Panc1 (cell line): ENCODE data around the gene CCDC40. TPM values are rescaled to one million over a fixed set of nuclear protein-coding genes. Genes with fewer than 3 reads are reported as not detected.

Experiments used
- ATAC-seq: fragments of 200-7000 bp; cut with Tn5 transposase; 2 replicates; pipeline ENCODE4 v1.9.1; 2020; ENCODE audit warnings: mild to moderate bottlenecking, moderate library complexity
- BruUV-seq: library from RNA; stranded (reverse); fragments of 400-500 nt; replicated peaks from 2 replicates; lab custom pipeline; 2021; lab: Mats Ljungman, UMichigan
- CTCF ChIA-PET: fragments of 300-600 bp; sonication (Branson Sonifier 250); formaldehyde crosslinking; loops from one replicate; lab custom pipeline; 2022; ENCODE audit warnings: antibody characterized with exemption; lab: Charles Lee
- POLR2A ChIA-PET: fragments of 300-600 bp; sonication (Branson Sonifier 250); formaldehyde crosslinking; loops from one replicate; lab custom pipeline; 2022; ENCODE audit warnings: antibody characterized with exemption; lab: Charles Lee
- DNase-seq: peaks from one replicate; pipeline ENCODE4 v3.0.0-alpha.2; 2010; ENCODE audit warnings: low read depth, low spot score
- H3K27ac ChIP-seq: 2 replicates; pipeline ENCODE4 v1.5.1; 2011; ENCODE audit warnings: mild to moderate bottlenecking, low read length, inconsistent platforms
- H3K27me3 ChIP-seq: fragments of 200-500 bp; sonication (Bioruptor generic); 2 replicates; pipeline ENCODE4 v1.6.0; 2014; ENCODE audit warnings: low read length, inconsistent platforms; ENCODE audit not compliant: control insufficient read depth, insufficient read depth
- H3K36me3 ChIP-seq: fragments of 200-500 bp; sonication (Bioruptor generic); 2 replicates; pipeline ENCODE4 v1.5.1; 2014; ENCODE audit warnings: inconsistent platforms, mild to moderate bottlenecking, low read length, moderate library complexity; ENCODE audit not compliant: control insufficient read depth, insufficient read depth
- H3K4me1 ChIP-seq: 2 replicates; pipeline ENCODE4 v1.5.1; 2011; ENCODE audit warnings: inconsistent platforms, mild to moderate bottlenecking, low read length, moderate library complexity; ENCODE audit not compliant: control insufficient read depth, insufficient read depth
- H3K4me3 ChIP-seq, 2 experiments: 2 replicates each; pipeline ENCODE4 v1.5.1; 2011 to 2012; ENCODE audit warnings: low read depth in 2 of 2, low read length in 2 of 2, mild to moderate bottlenecking in 2 of 2, inconsistent platforms in 1 of 2, moderate library complexity in 1 of 2
- H3K9me3 ChIP-seq: fragments of 200-500 bp; sonication (Bioruptor generic); 2 replicates; pipeline ENCODE4 v1.5.1; 2014; ENCODE audit warnings: low read depth, mild to moderate bottlenecking, inconsistent platforms, low read length, moderate library complexity; ENCODE audit not compliant: control insufficient read depth, insufficient read depth
- POLR2AphosphoS5 ChIP-seq: IDR thresholded peaks from 2 replicates; pipeline ENCODE4 v1.6.1; 2012; ENCODE audit warnings: mild to moderate bottlenecking, low read depth, low read length, moderate library complexity
- REST ChIP-seq, 2 experiments: IDR thresholded peaks; 2 replicates each; pipeline ENCODE4 v1.6.1; 2011 to 2012; ENCODE audit warnings: low read depth in 2 of 2, control low read depth in 1 of 2, low read length in 1 of 2, mild to moderate bottlenecking in 1 of 2, moderate library complexity in 1 of 2; ENCODE audit not compliant: insufficient read depth in 1 of 2
- SIN3A ChIP-seq: IDR thresholded peaks from 2 replicates; pipeline ENCODE4 v1.6.1; 2012; ENCODE audit warnings: low read depth, mild to moderate bottlenecking, low read length, moderate library complexity, borderline replicate concordance; ENCODE audit not compliant: insufficient read depth
- TCF7L2 ChIP-seq: IDR thresholded peaks from 2 replicates; pipeline ENCODE4 v1.6.1; 2011; ENCODE audit warnings: mild to moderate bottlenecking, low read depth, low read length, inconsistent platforms
- in situ Hi-C: cut with HindIII; loops from 2 replicates; pipeline ENCODE4 v1.10.0; 2016; ENCODE audit warnings: low sequenced_read_pairs, low pct_unique_long_range_greater_than_20kb
- intact Hi-C: fragments of 100-400 bp; cut with micrococcal nuclease; formaldehyde crosslinking; loops from one replicate; pipeline ENCODE4 v1.10.0; 2022; ENCODE audit not compliant: unreplicated experiment
- total RNA-seq: library from RNA; stranded (reverse); gene quantifications from one replicate; pipeline ENCODE4 v1.2.1, GENCODE V29; 2021; ENCODE audit not compliant: unreplicated experiment
- TF ChIP-seq, protein P1 (sequence below): fragments of 450-650 bp; IDR thresholded peaks from 2 replicates; pipeline ENCODE4 v1.5.1; 2017; ENCODE audit warnings: mild to moderate bottlenecking

CCDC40 gene
- total RNA-seq, 1 experiment from 2014 or later, result 18.0 TPM

- H3K9me3 ChIP-seq, result no peaks in the 10 kb centered on the region
- DNase-seq (no peak), ATAC-seq (peak; percentile 7)
- in situ Hi-C loops (no loop called here), intact Hi-C loops (no loop called here)
- H3K4me1 ChIP-seq, result peaks cover 30% of the 10 kb centered on the region
- CTCF ChIA-PET, result interaction anchor here (1.2 kb wide), 1 partner anchor 29 kb away, joined by 8 read pairs; no protein-coding TSS in a partner anchor
- TF ChIP-seq, protein P1, sequence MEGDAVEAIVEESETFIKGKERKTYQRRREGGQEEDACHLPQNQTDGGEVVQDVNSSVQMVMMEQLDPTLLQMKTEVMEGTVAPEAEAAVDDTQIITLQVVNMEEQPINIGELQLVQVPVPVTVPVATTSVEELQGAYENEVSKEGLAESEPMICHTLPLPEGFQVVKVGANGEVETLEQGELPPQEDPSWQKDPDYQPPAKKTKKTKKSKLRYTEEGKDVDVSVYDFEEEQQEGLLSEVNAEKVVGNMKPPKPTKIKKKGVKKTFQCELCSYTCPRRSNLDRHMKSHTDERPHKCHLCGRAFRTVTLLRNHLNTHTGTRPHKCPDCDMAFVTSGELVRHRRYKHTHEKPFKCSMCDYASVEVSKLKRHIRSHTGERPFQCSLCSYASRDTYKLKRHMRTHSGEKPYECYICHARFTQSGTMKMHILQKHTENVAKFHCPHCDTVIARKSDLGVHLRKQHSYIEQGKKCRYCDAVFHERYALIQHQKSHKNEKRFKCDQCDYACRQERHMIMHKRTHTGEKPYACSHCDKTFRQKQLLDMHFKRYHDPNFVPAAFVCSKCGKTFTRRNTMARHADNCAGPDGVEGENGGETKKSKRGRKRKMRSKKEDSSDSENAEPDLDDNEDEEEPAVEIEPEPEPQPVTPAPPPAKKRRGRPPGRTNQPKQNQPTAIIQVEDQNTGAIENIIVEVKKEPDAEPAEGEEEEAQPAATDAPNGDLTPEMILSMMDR, result no peak
- TF ChIP-seq SIN3A, result no peak
- BruUV-seq, result TSS peak; percentile 76
- peaks cover 2% of the 10 kb centered on the region; the same call in 1 of the 2 replicates for H3K36me3 ChIP-seq
- POLR2A ChIA-PET, result interaction anchor here (0.7 kb wide), 3 partner anchors 27 to 733 kb away, joined by 3 to 5 read pairs (median 3); no protein-coding TSS in a partner anchor
- H3K27ac ChIP-seq, result peak overlapping the region; percentile 65
- peak overlapping the region; percentile 72 to 79 for H3K4me3 ChIP-seq
- H3K27me3 ChIP-seq, result no peaks in the 10 kb centered on the region
Measured at GRCh38 chr17:80034791-80035686, 1.4 kb upstream of the CCDC40 start.

- ChIA-PET CTCF (no interaction called here), POLR2A (no interaction called here)
- H3K9me3 ChIP-seq, result no peaks in the 10 kb centered on the region
- peak within 1 kb of the TSS; percentile 73 to 79 for H3K4me3 ChIP-seq
- no peaks in the 10 kb centered on the region for H3K27me3 ChIP-seq
- no peak for ATAC-seq
- DNase-seq, result no peak
- in situ Hi-C loops (no loop called here), intact Hi-C loops (no loop called here)
- peaks cover 28% of the 10 kb centered on the region for H3K4me1 ChIP-seq
- peaks cover 2% of the 10 kb centered on the region; the same call in 1 of the 2 replicates for H3K36me3 ChIP-seq
- TF ChIP-seq SIN3A, result no peak
- no peak for TF ChIP-seq POLR2AphosphoS5
- no peak for TF ChIP-seq TCF7L2
- TF ChIP-seq REST (IDR thresholded peaks at IDR 0.05; ENCODE audit: insufficient read depth in 1 of 2, low read depth in 2 of 2, low read length in 1 of 2), result no peak
- TF ChIP-seq, protein P1, result no peak
- H3K27ac ChIP-seq, result peak within 1 kb of the TSS; percentile 78
- no TSS peak for BruUV-seq
Measured at GRCh38 chr17:80035687-80035936, 830 bp upstream of the CCDC40 start, which contains the start of gene TBC1D16. Gene TBC1D16, minus strand, starts transcription at chr17:80035872. Its CDS starts 22,325 bp downstream, at chr17:80013547.
